HG02763 (cell line): ENCODE data around the gene ZBTB8B.
"Not testable (repeated sequence)": the region's sequence is repeated elsewhere in the genome, so short reads cannot be mapped to it uniquely, and the experiment has no call there.

Experiments
- ATAC-seq: cut with Tn5 transposase; IDR thresholded peaks from one replicate; pipeline ENCODE4 v1.9.1; 2021; ENCODE audit warnings: mild to moderate bottlenecking, moderate library complexity; ENCODE audit not compliant: unreplicated experiment

ZBTB8B gene

DNA sequence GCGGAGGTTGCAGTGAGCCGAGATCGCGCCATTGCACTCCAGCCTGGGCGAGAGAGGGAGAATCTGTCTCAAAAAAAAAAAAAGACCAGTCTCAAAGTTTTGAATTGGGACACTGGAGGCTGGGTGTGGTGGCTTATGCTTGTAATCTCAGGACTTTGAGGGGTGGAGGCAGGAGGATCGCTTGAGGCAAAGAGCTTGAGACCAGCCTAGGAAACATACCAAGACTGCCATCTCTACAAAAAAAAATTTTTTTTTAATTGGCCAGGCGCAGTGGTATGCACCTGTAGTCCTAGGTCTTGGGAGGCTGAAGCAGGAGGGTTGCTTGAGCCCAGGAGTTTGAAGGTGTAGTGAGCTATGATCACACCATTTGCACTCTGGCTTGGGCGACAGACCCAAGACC, 3.9 kb downstream of the ZBTB8B start:
- ATAC-seq = no peak

DNA sequence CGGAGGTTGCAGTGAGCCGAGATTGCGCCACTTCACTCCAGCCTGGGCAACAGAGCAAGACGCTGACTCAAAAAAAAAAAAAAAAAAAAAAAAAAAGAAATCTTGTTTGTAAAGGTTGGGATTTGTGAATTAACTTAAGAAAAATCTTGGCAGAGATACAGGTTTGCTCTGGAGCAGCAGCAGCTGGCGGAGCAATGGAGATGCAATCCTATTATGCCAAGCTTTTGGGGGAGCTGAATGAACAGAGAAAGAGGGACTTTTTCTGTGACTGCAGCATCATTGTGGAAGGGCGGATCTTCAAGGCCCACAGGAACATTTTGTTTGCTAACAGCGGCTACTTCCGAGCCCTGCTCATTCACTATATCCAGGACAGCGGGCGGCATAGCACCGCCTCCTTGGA, 5.6 kb downstream of the ZBTB8B start:
- no peak for ATAC-seq

DNA sequence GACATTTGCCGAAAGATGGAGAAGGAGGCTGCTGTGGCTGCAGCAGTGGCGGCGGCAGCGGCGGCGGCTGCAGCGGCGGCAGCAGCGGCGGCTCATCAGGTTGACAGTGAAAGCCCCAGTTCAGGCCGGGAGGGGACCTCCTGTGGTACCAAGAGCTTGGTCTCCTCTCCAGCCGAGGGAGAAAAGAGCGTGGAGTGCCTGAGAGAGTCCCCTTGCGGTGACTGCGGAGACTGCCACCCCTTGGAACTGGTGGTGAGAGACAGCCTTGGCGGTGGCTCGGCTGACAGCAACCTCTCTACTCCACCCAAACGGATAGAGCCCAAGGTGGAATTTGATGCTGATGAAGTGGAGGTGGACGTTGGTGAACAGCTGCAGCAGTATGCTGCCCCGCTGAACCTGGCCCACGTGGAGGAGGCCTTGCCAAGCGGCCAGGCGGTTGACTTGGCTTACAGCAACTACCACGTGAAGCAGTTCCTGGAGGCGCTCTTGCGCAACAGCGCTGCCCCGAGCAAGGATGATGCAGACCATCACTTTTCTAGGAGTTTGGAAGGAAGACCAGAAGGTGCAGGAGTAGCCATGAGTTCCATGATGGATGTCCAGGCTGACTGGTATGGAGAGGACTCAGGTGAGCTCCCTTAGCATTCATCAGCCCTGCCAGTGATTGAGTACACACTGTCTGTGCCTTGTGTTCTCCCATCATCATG, 6.3 kb downstream of the ZBTB8B start:
- ATAC-seq = no peak

- ATAC-seq = no peak
Observed at GRCh38 chr1:32471695-32472362, 7.0 kb downstream of the ZBTB8B start.

- ATAC-seq = not testable (repeated sequence)
Observed at GRCh38 chr1:32472966-32473365, 8.1 kb downstream of the ZBTB8B start.

DNA sequence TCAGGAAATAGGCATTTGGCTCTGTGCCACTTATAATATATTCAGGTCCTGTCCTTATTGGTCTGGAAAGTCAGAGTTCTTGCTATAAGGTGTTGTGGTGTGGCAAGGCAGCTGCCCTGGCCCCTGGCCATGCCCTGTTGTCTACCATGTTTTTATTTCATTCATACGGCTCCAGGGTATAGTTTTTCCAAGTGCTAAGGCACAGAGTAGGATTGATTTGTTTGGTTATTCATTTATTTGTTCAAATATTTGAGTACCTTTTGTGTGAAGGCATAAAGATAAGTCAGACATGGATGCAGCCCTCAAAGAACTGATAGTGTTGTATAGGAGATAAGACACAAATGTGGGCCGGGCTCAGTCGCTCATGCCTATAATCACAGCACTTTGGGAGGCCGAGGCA, 10.1 kb downstream of the ZBTB8B start:
- ATAC-seq = no peak

DNA sequence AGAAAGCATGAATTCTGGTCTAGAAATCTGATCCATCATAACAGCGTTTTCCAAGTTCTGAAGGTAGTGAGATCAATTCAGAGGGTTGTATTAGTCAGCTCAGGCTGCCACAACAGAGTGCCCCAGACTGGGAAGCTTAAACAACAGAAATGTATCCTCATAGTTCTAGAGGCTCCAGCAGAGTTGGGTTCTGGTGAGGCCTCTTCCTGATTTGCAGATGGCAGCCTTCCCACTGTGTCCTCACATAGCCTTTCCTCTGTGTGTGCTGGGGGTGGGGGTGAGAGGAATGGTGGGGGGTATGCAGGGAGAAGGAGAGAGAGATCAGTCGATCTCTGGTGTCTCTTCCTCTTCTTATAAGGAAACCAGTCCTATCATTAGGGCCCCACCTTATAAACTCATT, 15.1 kb downstream of the ZBTB8B start:
- ATAC-seq = no peak

DNA sequence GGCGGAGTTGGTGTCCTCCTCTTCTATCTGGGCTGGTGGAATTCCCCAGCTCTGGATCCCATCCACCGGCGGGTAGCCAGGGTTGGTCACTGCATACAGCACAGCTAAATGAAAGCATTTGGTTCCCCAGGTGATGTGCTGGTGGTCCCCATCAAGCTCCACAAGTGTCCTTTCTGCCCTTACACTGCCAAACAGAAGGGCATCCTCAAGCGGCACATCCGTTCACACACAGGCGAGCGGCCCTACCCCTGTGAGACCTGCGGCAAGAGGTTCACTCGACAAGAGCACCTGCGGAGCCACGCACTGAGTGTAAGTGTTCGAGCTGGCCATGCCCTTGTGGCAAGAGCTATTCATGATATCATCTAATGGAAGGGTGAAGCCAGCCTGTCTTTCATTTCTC, 15.9 kb downstream of the ZBTB8B start:
- ATAC-seq = no peak

DNA sequence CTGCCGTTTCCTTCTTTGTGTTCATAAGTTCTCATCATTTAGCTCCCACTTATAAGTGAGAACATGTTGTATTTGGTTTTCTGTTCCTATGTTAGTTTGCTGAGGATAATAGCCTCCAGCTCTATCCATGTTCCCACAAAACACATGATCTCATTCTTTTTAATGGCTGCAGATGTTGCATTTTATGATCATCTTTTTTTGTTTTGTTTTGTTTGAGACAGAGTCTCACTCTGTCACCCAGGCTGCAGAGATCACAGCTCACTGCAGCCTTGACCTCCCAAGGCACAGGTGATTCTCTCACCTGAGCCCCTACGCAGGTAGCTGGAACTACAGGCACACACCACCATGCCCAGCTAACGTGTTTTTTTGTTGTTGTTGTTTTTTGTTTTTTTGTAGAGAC, 16.9 kb downstream of the ZBTB8B start:
- ATAC-seq = not testable (repeated sequence)

- ATAC-seq = no peak
Observed at GRCh38 chr1:32485554-32486255, 20.8 kb downstream of the ZBTB8B start.

- no peak for ATAC-seq
Observed at GRCh38 chr1:32486463-32487113, 21.7 kb downstream of the ZBTB8B start.

- no peak for ATAC-seq
Observed at GRCh38 chr1:32487182-32487581, 22.3 kb downstream of the ZBTB8B start.

DNA sequence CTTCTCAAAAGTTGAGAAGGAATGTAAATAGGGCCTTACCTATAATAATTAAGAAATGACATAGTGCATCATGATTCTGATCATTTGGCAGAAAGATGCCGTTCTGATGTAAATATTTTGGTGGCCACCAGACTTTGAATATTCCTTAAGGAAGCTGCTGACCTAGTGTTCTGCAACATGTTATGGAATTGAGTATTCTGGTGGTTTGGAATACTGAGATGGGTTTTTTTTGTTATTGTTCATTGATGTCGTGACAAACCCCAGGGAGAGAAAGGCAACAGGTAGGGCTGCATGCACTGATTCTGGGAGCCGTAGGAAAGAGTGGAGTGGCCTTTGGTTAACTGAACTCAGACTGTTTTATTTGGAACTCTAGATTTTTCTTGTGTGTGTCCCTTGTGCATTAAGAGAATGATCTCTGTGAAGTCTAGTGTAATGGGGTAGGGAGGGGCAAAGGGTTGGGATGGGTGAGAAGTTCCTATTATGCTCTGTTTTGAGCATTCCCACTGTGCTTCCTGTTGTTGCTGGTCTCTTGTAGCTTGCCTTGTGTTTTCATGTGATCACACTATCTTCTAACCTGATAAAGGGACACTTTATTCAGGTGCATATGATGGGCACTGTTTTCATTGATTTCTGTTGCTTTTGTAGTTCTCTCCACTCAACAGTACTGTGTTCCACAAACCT, 25.0 kb downstream of the ZBTB8B start:
- no peak for ATAC-seq

- ATAC-seq = no peak
Observed at GRCh38 chr1:32491386-32491785, 26.5 kb downstream of the ZBTB8B start.

DNA sequence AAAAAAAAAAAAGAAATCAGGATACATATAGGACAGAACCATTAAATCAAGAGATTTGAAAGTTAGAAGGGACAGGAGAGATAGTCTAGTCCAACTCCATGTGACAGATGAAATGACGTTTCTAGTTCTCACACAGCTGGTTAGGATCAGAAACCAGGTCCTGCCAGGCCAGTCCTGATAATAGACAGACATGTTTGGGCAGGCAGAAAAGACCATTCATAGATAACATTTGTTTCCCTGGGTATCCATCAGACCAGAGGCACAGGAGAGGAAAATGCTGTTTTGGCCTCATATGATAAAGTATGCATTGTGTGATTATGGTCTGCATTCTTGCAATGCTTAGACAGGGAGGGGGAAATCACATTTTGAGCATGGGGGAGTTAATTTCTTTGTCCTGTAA, 29.3 kb downstream of the ZBTB8B start:
- no peak for ATAC-seq

DNA sequence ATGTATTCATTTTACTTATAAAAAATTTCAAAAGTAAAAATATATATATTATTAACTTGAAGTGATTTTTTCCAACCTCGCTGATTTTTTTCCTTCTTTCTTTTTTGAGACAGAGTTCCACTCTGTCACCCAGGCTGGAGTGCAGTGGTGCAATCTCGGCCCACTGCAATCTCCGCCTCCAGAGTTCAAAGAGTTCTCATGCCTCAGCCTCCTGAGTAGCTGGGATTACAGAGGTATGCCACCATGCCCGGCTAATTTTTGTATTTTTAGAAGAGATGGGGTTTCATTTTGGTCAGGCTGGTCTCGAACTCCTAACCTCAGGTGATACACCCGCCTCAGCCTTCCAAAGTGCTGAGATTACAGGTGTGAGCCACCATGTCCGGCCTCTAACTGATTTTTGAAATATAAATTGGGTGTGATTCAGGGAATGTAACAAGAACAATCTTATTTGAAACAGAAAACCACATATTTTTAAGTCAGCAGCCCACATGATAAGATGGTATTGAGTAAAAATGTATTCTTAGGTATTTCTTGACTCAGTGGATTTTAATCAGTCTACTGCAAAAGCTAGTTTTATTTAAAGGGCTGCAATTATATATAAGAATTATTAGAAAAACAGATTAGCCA, 30.0 kb downstream of the ZBTB8B start:
- no peak for ATAC-seq

GRCh38 chr1:32496127-32496526, 31.3 kb downstream of the ZBTB8B start:
- ATAC-seq = no peak

DNA sequence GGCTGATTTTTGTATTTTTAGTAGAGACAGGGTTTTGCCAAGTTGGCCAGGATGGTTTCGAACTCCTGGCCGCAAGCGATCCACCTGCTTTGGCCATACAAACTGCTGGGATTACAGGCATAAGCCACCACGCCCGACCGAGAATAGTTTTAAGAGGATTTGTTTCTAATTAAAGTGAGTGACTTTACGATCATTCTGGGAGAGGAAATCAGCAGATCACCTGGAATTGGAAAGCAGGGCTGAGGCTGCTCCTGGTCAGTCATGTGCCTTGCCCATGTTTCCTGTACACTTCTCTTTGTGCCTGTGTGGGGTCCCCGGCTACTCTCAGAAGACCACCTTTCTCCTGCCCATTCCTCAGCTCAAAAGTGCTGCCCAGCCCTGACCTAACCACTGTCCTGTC, 33.9 kb downstream of the ZBTB8B start:
- no peak for ATAC-seq

DNA sequence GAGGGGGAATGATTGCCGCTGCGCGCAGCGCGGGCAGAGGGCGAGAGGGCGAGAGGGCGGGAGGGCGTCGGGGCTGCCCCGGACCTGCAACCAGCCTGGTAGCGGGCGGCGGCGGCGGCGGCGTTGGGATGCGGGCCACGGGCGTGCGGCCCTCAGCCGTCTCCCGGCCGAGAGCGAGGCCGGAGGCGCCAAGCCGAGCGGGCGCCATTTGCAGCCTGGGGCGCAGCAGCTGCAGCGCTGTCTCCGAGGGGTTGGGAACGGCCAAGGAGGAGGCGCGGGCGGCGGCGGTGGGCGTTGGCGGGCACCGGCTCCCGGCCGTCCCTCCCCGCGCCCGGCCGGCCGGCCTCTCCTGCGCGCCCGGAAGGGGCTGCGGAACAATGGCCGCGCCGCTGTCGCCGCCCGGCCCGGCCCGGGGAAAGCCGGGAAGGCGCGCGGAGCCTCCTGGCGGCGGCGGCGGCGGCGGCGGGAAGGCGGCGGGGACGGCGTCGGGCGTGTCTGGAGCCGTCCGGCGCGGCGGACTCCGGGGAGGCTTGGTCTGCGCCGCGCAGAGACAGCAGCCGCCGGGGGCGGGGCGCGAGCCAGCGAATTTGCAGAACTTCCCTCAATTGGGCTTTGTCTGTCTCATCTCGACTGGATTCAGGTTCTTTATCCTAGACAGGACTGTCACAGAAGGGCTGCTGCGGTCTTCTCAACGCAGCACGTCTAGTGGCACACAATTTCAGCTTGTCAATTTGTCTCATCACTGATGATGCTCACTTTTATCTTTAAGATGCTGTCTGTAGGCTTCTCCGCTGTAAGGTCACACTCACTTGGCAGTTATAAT, 35.7 kb downstream of the ZBTB8B start:
- no peak for ATAC-seq

- no peak for ATAC-seq
Observed at GRCh38 chr1:32501865-32502264, 37.0 kb downstream of the ZBTB8B start.
